ENCODE results near the gene MSH5.
A peak's percentile ranks its signal among the peaks of the same experiment; 100 is the strongest.

GRCh38 chr6:31737991-31738979 is 1.5 kb upstream of the MSH5 start:
- TF ChIP-seq, protein P1, sequence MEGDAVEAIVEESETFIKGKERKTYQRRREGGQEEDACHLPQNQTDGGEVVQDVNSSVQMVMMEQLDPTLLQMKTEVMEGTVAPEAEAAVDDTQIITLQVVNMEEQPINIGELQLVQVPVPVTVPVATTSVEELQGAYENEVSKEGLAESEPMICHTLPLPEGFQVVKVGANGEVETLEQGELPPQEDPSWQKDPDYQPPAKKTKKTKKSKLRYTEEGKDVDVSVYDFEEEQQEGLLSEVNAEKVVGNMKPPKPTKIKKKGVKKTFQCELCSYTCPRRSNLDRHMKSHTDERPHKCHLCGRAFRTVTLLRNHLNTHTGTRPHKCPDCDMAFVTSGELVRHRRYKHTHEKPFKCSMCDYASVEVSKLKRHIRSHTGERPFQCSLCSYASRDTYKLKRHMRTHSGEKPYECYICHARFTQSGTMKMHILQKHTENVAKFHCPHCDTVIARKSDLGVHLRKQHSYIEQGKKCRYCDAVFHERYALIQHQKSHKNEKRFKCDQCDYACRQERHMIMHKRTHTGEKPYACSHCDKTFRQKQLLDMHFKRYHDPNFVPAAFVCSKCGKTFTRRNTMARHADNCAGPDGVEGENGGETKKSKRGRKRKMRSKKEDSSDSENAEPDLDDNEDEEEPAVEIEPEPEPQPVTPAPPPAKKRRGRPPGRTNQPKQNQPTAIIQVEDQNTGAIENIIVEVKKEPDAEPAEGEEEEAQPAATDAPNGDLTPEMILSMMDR (conservative IDR thresholded peaks at IDR 0.05 in 1 of 2, IDR thresholded peaks at IDR 0.05 in 1 of 2; ENCODE audit: low read depth in 1 of 2, low read length in 2 of 2), result peak; percentile 24 to 34
- no peak for TF ChIP-seq EZH2 (IDR thresholded peaks at IDR 0.05; ENCODE audit: low read length, missing control alignments)

Data from fibroblast of lung (primary cell).